Right forelimb (tissue), 1 donor: Measurements from ENCODE around the gene B3GNT5.
"Not testable (repeated sequence)": the region's sequence is repeated elsewhere in the genome, so short reads cannot be mapped to it uniquely, and the experiment has no call there.

Source experiments
- DNase-seq: peaks from one replicate; pipeline ENCODE4 v3.0.0-alpha.2; 2018

Gene B3GNT5, protein sequence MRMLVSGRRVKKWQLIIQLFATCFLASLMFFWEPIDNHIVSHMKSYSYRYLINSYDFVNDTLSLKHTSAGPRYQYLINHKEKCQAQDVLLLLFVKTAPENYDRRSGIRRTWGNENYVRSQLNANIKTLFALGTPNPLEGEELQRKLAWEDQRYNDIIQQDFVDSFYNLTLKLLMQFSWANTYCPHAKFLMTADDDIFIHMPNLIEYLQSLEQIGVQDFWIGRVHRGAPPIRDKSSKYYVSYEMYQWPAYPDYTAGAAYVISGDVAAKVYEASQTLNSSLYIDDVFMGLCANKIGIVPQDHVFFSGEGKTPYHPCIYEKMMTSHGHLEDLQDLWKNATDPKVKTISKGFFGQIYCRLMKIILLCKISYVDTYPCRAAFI

GRCh38 chr3:183252973-183253527 lies at the start of gene B3GNT5:
Gene B3GNT5 (plus strand): TSS chr3:183253253. CDS start chr3:183269799, 16,546 bp downstream.
- peak; percentile 54 for DNase-seq

DNA sequence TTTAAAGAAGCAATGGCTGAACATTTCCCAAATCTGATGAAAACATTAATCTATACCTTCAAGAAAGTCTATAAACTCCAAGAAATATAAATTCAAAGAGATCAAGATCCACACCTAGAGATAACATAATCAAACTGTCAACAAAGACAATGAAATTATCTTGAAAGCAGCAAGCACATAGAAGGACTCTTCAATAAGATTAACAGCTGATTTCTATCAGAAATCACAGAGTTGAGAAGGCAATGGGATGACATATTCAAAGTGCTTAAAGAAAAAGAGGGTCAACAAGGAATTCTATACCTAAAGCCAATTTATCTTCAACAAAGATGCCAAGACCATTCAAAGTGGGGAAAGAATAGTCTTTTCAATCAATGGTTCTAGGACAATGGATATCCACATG lies 49.4 kb upstream of the B3GNT5 start:
- DNase-seq: no peak

- DNase-seq: no peak
Observed at GRCh38 chr3:183208260-183208659, 44.8 kb upstream of the B3GNT5 start.

GRCh38 chr3:183208800-183209199 lies 44.3 kb upstream of the B3GNT5 start:
- no peak for DNase-seq

DNA sequence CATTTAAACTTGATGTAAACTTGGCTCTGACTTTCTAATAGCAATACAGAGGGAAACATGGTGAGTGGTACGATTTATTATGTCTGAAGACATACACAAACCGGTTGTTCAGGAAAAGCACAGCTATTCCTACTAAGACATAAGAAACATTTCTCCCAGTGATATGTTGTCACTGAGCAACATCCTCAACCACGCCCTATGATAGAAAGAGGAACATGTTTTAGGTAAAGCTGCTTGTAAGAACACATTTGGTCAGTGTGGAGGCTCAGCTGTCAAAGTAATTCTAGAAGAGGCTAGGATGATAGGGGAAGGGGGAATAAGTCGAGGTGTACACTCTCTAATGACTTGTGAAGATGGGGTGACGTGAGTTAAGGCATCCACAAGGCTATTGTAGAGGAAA lies 42.7 kb upstream of the B3GNT5 start:
- no peak for DNase-seq

DNA sequence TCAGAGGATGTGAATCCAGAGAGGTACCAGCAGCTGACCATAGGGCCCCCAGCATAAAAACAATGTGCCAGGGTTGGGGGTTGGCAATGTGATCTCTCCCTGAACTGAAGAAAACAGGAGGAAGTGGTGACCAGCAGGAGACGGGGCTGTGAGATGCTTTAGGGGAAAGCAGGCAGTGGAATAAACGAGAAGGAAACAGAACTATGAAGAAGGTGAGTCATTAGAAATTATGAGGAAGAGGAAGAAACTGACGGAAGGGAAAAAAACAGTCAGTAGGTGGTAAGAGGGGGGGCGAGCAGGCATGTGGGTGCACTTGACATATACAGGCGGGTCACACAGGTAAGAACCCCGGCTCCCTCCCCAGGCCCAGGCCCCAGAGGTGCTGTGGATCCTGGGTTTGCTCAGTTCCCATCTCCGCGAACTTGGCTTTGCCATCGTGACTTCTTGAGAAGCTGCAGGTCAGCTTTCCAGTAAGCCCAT lies 42.2 kb upstream of the B3GNT5 start:
- DNase-seq: no peak

- no peak for DNase-seq
Observed at GRCh38 chr3:183211352-183211751, 41.7 kb upstream of the B3GNT5 start.

GRCh38 chr3:183212096-183212495 lies 41.0 kb upstream of the B3GNT5 start:
- DNase-seq: no peak

DNA sequence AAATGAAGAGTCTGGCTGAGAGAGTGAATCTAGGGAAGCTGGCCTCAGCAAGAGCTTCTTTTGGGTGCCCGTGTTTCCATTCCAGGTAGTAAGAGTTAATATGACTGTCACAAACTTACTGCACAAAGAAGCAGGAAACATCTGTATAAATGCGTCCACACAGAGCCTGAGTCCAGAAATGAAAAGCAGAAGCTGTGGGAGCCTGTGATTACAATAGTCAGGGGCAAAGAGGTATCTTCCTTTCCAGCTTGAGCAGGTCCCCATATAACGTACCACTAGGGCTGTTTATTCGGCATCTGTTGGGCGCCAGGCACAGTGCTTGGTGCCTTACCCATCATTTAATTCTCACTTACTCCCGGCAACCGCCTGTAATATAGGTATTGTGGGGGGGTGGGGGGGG lies 40.5 kb upstream of the B3GNT5 start:
- DNase-seq: no peak

GRCh38 chr3:183213415-183214276 lies 39.4 kb upstream of the B3GNT5 start:
- no peak for DNase-seq

- DNase-seq: no peak
Observed at GRCh38 chr3:183214277-183214612, 38.8 kb upstream of the B3GNT5 start.

DNA sequence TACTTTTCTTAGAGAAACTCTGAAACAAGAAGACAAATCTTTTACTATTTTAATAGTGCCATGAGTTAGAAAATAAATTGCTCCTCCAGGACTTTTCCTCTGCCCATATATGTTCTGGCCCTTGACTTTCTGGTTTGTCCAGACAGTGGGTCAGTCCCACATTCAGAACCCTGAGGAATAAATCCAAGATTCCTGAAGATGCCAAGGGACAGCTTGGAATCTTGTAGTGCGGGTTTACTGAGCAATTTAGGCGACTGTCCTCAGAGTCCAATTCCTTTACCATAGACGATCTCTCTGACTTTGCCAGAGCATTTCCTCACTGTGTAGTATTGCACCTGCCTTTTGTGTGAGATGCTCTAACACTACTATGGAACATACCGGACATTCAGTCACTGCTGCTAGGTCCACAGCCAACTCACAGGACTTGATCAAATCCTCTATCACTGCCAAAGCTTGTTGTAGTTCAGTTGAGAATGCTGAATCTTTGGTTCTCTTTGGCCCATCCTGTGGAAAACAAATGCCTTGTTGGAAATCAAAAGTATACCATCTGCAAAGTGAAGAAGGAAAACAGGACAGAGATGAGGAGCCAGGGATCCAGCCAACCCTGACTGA lies 37.4 kb upstream of the B3GNT5 start:
- no peak for DNase-seq

DNA sequence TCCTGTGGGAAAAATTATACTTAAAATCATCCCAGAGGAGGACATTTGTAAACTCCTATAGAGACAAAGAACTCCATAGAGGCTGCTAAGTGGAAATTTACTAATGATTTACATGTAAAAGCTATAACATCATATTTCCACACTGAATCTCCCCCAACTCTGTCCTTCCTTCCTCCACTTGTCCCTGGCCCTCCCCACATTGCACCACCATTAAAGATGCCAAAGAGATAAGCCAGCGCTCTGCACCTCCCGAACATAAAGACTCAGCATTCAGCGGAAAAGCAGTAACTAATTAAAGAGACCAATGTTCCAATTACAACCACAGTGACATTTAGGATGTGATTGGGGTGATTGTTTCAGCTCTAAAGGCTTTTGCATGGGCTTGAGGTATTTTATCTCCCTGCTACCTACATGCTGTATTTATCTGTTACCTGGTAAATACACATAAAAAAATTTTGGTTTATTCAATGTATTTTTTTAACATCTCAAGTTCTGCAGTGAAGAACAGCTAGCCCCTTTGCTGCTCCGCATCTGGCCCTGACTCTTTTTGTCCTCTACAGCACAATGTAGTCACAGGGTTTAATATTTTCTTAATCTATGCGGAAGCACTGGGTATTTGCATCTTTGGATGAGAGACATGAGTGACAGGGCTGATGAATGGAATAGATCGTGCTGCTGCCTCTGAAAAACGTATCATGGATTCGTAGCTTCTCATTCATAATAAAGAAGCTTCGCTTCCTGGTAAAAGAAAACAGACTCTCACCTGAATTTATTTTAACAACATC lies 35.3 kb upstream of the B3GNT5 start:
- no peak for DNase-seq

GRCh38 chr3:183218826-183219225 lies 34.2 kb upstream of the B3GNT5 start:
- DNase-seq: no peak

- no peak for DNase-seq
Observed at GRCh38 chr3:183220828-183221227, 32.2 kb upstream of the B3GNT5 start.

DNA sequence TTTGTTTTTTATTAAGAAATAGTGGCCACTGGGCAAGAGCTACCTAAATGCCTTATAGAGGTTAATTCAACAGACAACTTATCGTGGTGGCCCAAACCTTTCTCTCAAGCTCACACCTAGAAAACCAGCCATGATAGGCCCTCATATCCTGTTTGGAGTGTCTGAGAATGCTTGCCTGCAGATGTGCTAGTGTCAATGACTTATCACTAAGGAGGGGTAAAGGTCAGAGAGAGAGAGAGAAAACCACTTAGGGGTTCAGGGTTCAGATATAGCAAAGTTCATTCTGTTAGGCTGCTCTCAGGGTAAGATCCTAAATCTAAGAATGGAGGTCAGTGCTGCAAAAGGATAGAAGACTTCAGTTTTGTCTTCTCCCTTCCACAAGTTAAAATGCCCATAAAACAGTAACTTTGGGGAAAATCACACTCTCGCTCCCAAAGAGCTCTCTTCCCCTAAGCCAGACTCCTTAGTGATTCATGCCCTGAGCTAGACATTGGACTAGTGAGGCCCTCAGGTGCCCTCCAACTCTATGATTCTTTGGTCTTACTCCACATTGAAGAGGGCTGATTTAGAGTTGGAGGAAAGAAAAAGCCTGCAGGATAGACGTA lies 30.3 kb upstream of the B3GNT5 start:
- DNase-seq: no peak

DNA sequence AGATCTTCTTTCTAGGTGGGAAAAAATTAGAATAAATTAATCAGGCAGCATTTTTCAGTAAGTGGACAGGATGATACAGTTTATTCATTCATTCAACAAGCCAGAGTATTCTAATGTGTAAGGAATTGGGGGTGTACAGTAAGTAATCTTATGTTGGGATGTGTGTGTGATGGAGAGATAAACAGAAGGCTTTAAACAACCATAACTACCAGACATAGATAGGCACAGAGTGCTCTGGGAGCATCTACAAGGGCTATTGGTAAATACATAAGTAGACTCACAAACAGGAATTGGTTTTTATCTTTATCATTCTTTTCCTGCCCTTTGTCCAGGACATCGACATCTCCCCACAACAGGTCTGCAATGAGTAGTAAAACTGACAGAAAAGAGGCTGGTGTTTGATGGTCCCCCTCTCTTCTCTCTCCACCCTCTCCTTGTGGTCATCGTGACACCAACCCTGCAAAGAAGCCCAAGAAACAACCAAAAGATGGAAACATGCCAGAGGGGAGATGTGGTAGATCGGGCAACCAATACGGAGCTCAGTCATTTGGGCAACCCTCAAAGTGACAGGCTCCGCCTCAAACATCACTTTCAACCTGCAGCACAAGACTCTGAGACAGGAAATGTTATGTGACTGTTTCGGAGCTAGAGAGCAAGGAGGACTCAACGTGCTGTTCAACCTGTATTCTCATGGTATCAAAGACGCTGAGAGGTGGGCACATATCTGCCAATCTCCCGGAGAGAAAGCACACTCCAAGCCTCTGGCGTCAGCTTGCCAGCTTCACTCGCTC lies 28.7 kb upstream of the B3GNT5 start:
- DNase-seq: no peak

GRCh38 chr3:183226333-183226890 lies 26.6 kb upstream of the B3GNT5 start:
- no peak for DNase-seq

- no peak for DNase-seq
Observed at GRCh38 chr3:183227586-183227985, 25.5 kb upstream of the B3GNT5 start.

GRCh38 chr3:183229178-183229577 lies 23.9 kb upstream of the B3GNT5 start:
- no peak for DNase-seq

DNA sequence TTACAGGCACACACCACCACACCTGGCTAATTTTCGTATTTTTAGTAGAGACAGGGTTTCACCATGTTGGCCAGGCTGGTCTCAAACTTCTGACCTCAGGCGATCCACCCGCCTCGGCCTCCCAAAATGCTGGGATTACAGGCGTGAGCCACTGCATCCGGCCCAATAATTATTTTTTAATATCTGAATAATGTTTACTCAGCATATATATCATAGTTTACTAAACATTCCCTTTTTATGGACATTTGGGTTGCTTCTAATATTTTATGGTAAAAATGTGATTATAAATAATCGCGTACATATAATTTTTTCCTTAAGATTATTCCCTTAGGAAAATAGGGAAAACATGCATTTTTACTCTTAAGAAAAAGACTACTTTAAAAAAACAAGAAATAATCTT lies 22.8 kb upstream of the B3GNT5 start:
- not testable (repeated sequence) for DNase-seq
